NB4 (cell line): ENCODE results near the gene ST14.
"Not testable (repeated sequence)": the region's sequence is repeated elsewhere in the genome, so short reads cannot be mapped to it uniquely, and the experiment has no call there.

Experiments
- DNase-seq: peaks from one replicate; pipeline ENCODE4 v3.0.0; 2010; ENCODE audit warnings: low read depth
- H3K4me3 ChIP-seq: one replicate; pipeline ENCODE4 v1.5.1; 2011; ENCODE audit warnings: mild to moderate bottlenecking, low read depth, low read length, moderate library complexity
- MAX ChIP-seq: IDR thresholded peaks from 2 replicates; pipeline ENCODE4 v1.6.1; 2011; ENCODE audit warnings: low read depth, low read length
- MYC ChIP-seq: IDR thresholded peaks from 2 replicates; pipeline ENCODE4 v1.6.1; 2011; ENCODE audit warnings: low read depth, low read length
- POLR2A ChIP-seq: IDR thresholded peaks from 2 replicates; pipeline ENCODE4 v1.6.1; 2011; ENCODE audit warnings: mild to moderate bottlenecking; ENCODE audit not compliant: insufficient read length; ENCODE audit errors: extremely low read depth
- TF ChIP-seq, protein P1 (sequence below): IDR thresholded peaks from one replicate; pipeline ENCODE4 v1.5.1; 2012; ENCODE audit warnings: low read depth, low read length

ST14 gene

GRCh38 chr11:130220311-130221035 lies 60.9 kb downstream of the ST14 start:
- TF ChIP-seq, protein P1, sequence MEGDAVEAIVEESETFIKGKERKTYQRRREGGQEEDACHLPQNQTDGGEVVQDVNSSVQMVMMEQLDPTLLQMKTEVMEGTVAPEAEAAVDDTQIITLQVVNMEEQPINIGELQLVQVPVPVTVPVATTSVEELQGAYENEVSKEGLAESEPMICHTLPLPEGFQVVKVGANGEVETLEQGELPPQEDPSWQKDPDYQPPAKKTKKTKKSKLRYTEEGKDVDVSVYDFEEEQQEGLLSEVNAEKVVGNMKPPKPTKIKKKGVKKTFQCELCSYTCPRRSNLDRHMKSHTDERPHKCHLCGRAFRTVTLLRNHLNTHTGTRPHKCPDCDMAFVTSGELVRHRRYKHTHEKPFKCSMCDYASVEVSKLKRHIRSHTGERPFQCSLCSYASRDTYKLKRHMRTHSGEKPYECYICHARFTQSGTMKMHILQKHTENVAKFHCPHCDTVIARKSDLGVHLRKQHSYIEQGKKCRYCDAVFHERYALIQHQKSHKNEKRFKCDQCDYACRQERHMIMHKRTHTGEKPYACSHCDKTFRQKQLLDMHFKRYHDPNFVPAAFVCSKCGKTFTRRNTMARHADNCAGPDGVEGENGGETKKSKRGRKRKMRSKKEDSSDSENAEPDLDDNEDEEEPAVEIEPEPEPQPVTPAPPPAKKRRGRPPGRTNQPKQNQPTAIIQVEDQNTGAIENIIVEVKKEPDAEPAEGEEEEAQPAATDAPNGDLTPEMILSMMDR = no peak
- TF ChIP-seq MAX (no peak), POLR2A (no peak), MYC (no peak)
- no peak for DNase-seq
- no peak overlapping the region for H3K4me3 ChIP-seq

DNA sequence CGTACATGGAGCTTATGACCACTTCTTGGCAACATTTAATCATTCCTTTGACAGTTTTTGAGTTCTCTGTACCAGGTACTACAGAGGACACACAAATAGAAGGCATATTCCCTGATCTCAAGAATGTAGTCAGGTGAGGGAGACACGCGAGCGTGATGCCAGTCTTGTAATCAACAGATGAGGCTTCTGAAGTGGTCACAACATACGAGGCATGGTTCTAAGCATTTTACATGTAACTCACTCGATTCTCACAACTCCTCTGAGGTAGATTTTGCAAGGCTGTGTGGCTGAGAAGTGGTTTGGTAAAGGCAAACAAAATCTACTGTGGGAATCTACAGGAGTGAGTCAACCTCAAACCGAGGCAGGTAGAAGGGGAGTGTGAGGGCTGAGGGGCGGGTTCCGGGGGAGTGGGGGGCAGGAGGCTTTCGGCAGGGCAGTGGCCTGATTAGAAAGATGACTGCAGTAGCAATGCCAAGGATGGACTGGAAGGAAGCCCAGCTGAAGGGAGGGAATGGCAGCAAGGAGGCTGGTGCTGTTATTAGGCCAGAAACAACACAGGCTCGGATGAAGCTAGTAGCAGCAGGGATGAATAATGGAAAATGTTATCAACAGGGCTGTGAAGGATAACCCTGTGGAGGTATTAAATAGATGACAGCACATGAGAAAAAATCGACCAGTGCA lies 63.8 kb downstream of the ST14 start:
- no peak overlapping the region for H3K4me3 ChIP-seq
- TF ChIP-seq, protein P1 = no peak
- TF ChIP-seq MYC (no peak), MAX (no peak), POLR2A (no peak)
- DNase-seq = no peak

DNA sequence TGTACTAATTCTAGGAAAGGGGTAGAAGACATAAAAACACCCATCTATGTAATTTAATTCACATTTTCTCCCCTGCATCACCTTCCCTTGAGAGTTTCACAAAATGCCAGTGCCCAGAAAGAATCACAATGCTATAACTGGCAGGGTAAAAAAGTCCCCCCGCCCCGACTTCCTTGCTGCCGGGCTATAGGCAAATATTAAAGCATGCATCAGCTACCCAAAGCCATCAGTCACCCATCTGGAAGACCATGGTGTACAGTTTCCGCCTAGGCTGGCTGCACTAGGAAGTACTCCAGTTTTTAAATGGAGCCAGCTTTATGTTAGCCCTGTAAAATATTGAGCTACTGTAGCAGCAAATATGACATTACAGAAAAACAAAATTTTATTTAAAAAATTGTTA lies 67.8 kb downstream of the ST14 start:
- DNase-seq = no peak
- no peak overlapping the region for H3K4me3 ChIP-seq
- TF ChIP-seq, protein P1 = no peak
- no peak for TF ChIP-seq POLR2A
- TF ChIP-seq MAX = no peak
- TF ChIP-seq MYC = no peak

DNA sequence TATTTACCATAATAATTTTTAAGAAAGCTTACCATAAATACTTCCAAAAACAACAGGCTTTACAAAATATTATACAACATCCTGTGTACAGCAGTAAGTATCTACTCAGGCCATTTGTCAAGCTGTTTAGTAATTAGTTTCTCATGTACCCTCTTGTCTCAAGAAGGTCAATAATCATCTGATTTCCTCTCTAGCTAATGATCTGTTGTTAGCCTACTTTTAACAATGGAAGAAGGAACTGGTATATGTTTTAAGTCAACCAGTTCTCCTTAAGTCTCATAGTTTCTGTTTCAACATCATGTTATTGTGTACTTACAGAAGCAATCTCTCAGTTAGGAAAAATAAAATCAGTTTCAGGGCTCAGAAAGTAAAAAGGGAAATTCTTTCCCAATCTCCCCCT lies 73.9 kb downstream of the ST14 start:
- DNase-seq, H3K4me3 ChIP-seq: not testable (repeated sequence)

GRCh38 chr11:130233888-130234287 lies 74.3 kb downstream of the ST14 start:
- not testable (repeated sequence) for DNase-seq, H3K4me3 ChIP-seq

- no peak for DNase-seq
- no peak overlapping the region for H3K4me3 ChIP-seq
- TF ChIP-seq, protein P1 = no peak
- TF ChIP-seq MYC = no peak
- TF ChIP-seq POLR2A = no peak
- TF ChIP-seq MAX = no peak
Observed at GRCh38 chr11:130234315-130234714, 74.7 kb downstream of the ST14 start.
